SK-N-SH (cell line): ENCODE results near the gene XIRP1. TPM values are rescaled to one million over a fixed set of nuclear protein-coding genes. Genes with fewer than 3 reads are reported as not detected.

Experiments
- CTCF ChIA-PET: fragments of 300-600, 350-600 bp; formaldehyde crosslinking; extraction: SDS; loops from one replicate; lab custom pipeline; 2021; lab: Yijun Ruan, JAX
- POLR2A ChIA-PET: fragments of 350-600 bp; sonication (Branson Sonifier 250); formaldehyde crosslinking; extraction: SDS; loops from one replicate; lab custom pipeline; 2020; ENCODE audit warnings: antibody characterized with exemption, inconsistent platforms; lab: Yijun Ruan, JAX
- DNase-seq: peaks from one replicate; pipeline ENCODE4 v3.0.0; 2012
- H2AFZ ChIP-seq: fragments of 200-600 bp; sonication (generic); 2 replicates; pipeline ENCODE4 v1.8.1; 2016; ENCODE audit warnings: antibody characterized with exemption, mild to moderate bottlenecking, low read depth
- H3F3A ChIP-seq: fragments of 200-600 bp; sonication (generic); replicated peaks from 2 replicates; pipeline ENCODE3; 2016; ENCODE audit warnings: antibody characterized with exemption, mild to moderate bottlenecking; ENCODE audit not compliant: insufficient read depth
- H3K27ac ChIP-seq, 2 experiments: fragments of 200-500 bp in 1 of 2; fragments of 200-600 bp in 1 of 2; sonication (Bioruptor generic) in 1 of 2; sonication (generic), shearing (Covaris generic) in 1 of 2; 2 replicates each; pipeline versions ENCODE4 v1.5.1 to v1.6.1; 2014 to 2016; ENCODE audit warnings: low read depth in 2 of 2, inconsistent platforms in 1 of 2, low read length in 1 of 2, mild to moderate bottlenecking in 1 of 2, mixed read lengths in 1 of 2
- H3K27me3 ChIP-seq: fragments of 200-600 bp; sonication (generic), shearing (Covaris generic); 2 replicates; pipeline ENCODE4 v1.6.1; 2016; ENCODE audit warnings: mixed run types; ENCODE audit not compliant: insufficient read depth
- H3K36me3 ChIP-seq, 2 experiments: fragments of 200-500 bp in 1 of 2; fragments of 200-600 bp in 1 of 2; sonication (Bioruptor generic) in 1 of 2; sonication (generic) in 1 of 2; replicated peaks in 1 of 2; 2 replicates each; pipeline versions ENCODE3 to v1.5.1; 2014 to 2016; ENCODE audit warnings: low read length in 1 of 2, mild to moderate bottlenecking in 1 of 2; ENCODE audit not compliant: insufficient read depth in 2 of 2, control insufficient read depth in 1 of 2
- H3K4me1 ChIP-seq, 2 experiments: fragments of 200-500 bp in 1 of 2; fragments of 200-600 bp in 1 of 2; sonication (Bioruptor generic) in 1 of 2; sonication (generic), shearing (Covaris generic) in 1 of 2; 2 replicates each; pipeline versions ENCODE4 v1.5.1 to v1.6.1; 2014 to 2016; ENCODE audit warnings: low read depth in 1 of 2, low read length in 1 of 2, mixed run types in 1 of 2; ENCODE audit not compliant: insufficient read depth in 2 of 2, control insufficient read depth in 1 of 2
- H3K4me2 ChIP-seq: fragments of 200-600 bp; sonication (generic), shearing (Covaris generic); 2 replicates; pipeline ENCODE4 v1.6.1; 2017; ENCODE audit warnings: mixed run types
- H3K4me3 ChIP-seq, 2 experiments: fragments of 200-500 bp in 1 of 2; fragments of 200-600 bp in 1 of 2; sonication (Bioruptor generic) in 1 of 2; sonication (generic), shearing (Covaris generic) in 1 of 2; 2 replicates each; pipeline versions ENCODE4 v1.5.1 to v1.8.1; 2014 to 2016; ENCODE audit warnings: low read depth in 2 of 2, inconsistent platforms in 1 of 2, low read length in 1 of 2, mild to moderate bottlenecking in 1 of 2, mixed read lengths in 1 of 2, moderate library complexity in 1 of 2
- H3K79me2 ChIP-seq: fragments of 200-600 bp; sonication (generic); 2 replicates; pipeline ENCODE4 v1.8.1; 2017; ENCODE audit warnings: mild to moderate bottlenecking; ENCODE audit not compliant: insufficient read depth
- H3K9ac ChIP-seq: fragments of 200-600 bp; sonication (generic); 2 replicates; pipeline ENCODE4 v1.6.1; 2017; ENCODE audit warnings: mixed run types
- H3K9me2 ChIP-seq: fragments of 200-600 bp; sonication (generic); 2 replicates; pipeline ENCODE4 v1.6.1; 2017; ENCODE audit warnings: mixed run types
- H3K9me3 ChIP-seq: fragments of 200-600 bp; sonication (generic); 2 replicates; pipeline ENCODE4 v1.6.1; 2017; ENCODE audit warnings: mixed run types, mild to moderate bottlenecking, moderate library complexity
- H4K20me1 ChIP-seq: fragments of 200-600 bp; sonication (generic); 2 replicates; pipeline ENCODE4 v1.6.1; 2017; ENCODE audit warnings: mild to moderate bottlenecking, mixed run types; ENCODE audit not compliant: insufficient read depth
- CHD2 ChIP-seq: fragments of 150-350 bp; IDR thresholded peaks from 2 replicates; pipeline ENCODE4 v1.6.1; 2018; ENCODE audit warnings: low read length; ENCODE audit not compliant: partially characterized antibody
- CTCF ChIP-seq: fragments of 200-600 bp; sonication (generic); IDR thresholded peaks from 2 replicates; pipeline ENCODE4 v1.6.1; 2017; ENCODE audit warnings: antibody characterized with exemption, mild to moderate bottlenecking, moderate library complexity
- ELF1 ChIP-seq: IDR thresholded peaks from 2 replicates; pipeline ENCODE4 v1.4.0; 2012
- FOSL2 ChIP-seq: IDR thresholded peaks from 2 replicates; pipeline ENCODE4 v1.4.0; 2012; ENCODE audit warnings: low read depth, mild to moderate bottlenecking, moderate library complexity, borderline replicate concordance
- FOXJ3 ChIP-seq: sonication (generic); formaldehyde crosslinking; IDR thresholded peaks from 2 replicates; pipeline ENCODE4 v1.5.1; 2020; ENCODE audit warnings: mild to moderate bottlenecking, missing genetic modification reagents
- FOXM1 ChIP-seq: IDR thresholded peaks from 2 replicates; pipeline ENCODE4 v1.4.0; 2012; ENCODE audit warnings: low read depth, mild to moderate bottlenecking
- GABPA ChIP-seq: IDR thresholded peaks from 2 replicates; pipeline ENCODE4 v1.4.0; 2012; ENCODE audit warnings: low read depth, mild to moderate bottlenecking
- GATA2 ChIP-seq: sonication (generic); formaldehyde crosslinking; IDR thresholded peaks from 2 replicates; pipeline ENCODE4 v1.5.0; 2020; ENCODE audit warnings: mild to moderate bottlenecking, missing genetic modification reagents
- MEF2A ChIP-seq: IDR thresholded peaks from 2 replicates; pipeline ENCODE4 v1.4.0; 2012; ENCODE audit warnings: low read depth, borderline replicate concordance
- MXI1 ChIP-seq: IDR thresholded peaks from 2 replicates; pipeline ENCODE4 v1.6.1; 2012; ENCODE audit warnings: mild to moderate bottlenecking, low read depth, low read length, improper control_type of control experiment
- NRF1 ChIP-seq: IDR thresholded peaks from 2 replicates; pipeline ENCODE4 v1.6.1; 2012; ENCODE audit warnings: low read depth, mild to moderate bottlenecking, low read length
- PBX3 ChIP-seq: IDR thresholded peaks from 2 replicates; pipeline ENCODE4; 2012
- POLR2AphosphoS5 ChIP-seq: IDR thresholded peaks from 2 replicates; pipeline ENCODE4 v1.6.1; 2012; ENCODE audit warnings: low read depth, low read length
- RCOR1 ChIP-seq: fragments of 150-350 bp; IDR thresholded peaks from 2 replicates; pipeline ENCODE4 v1.6.1; 2017; ENCODE audit warnings: antibody characterized with exemption, low read length
- TAF1 ChIP-seq: IDR thresholded peaks from 2 replicates; pipeline ENCODE4 v1.6.1; 2012; ENCODE audit warnings: low read depth, mild to moderate bottlenecking, low read length, moderate library complexity, borderline replicate concordance
- TCF12 ChIP-seq: IDR thresholded peaks from 2 replicates; pipeline ENCODE4 v1.4.0; 2012
- TEAD4 ChIP-seq: IDR thresholded peaks from 2 replicates; pipeline ENCODE4 v1.4.0; 2012; ENCODE audit warnings: mild to moderate bottlenecking, borderline replicate concordance; ENCODE audit not compliant: insufficient read depth
- YY1 ChIP-seq: IDR thresholded peaks from 2 replicates; pipeline ENCODE4 v1.4.0; 2012; ENCODE audit warnings: low read depth, mild to moderate bottlenecking
- WGBS: methylation state at CpG from one replicate; pipeline ENCODE4 v1.1.6; 2017; ENCODE audit warnings: low lambda C conversion rate; 5-methylcytosine and 5-hydroxymethylcytosine counted together
- polyA plus RNA-seq, 3 experiments: library from polyadenylated mRNA; depleted of rRNA; stranded (reverse); fragments of >200 nt; gene quantifications; 2 replicates each; pipeline ENCODE4 v1.2.3, GENCODE V29; 2012
- TF ChIP-seq, protein P1 (sequence below): IDR thresholded peaks from 2 replicates; pipeline ENCODE4 v1.4.0; 2012; ENCODE audit warnings: low read depth, borderline replicate concordance
- TF ChIP-seq, protein P2 (sequence below): IDR thresholded peaks from 2 replicates; pipeline ENCODE4 v1.4.0; 2012; ENCODE audit warnings: low read depth, borderline replicate concordance

XIRP1 gene
- polyA plus RNA-seq, 1 of the 3 experiments (the other 2 are of a cell fraction) = not detected

- H3K9me2 ChIP-seq = no peaks in the 10 kb centered on the region
- H2AFZ ChIP-seq = no peak overlapping the region
- no peak for TF ChIP-seq MEF2A
- no peak for TF ChIP-seq FOSL2
- TF ChIP-seq TEAD4 = no peak
- TF ChIP-seq TAF1 = no peak
- TF ChIP-seq RCOR1 = no peak
- TF ChIP-seq TCF12 = no peak
- TF ChIP-seq, protein P1, sequence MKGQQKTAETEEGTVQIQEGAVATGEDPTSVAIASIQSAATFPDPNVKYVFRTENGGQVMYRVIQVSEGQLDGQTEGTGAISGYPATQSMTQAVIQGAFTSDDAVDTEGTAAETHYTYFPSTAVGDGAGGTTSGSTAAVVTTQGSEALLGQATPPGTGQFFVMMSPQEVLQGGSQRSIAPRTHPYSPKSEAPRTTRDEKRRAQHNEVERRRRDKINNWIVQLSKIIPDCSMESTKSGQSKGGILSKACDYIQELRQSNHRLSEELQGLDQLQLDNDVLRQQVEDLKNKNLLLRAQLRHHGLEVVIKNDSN = no peak
- no peak for TF ChIP-seq MXI1
- TF ChIP-seq, protein P2, sequence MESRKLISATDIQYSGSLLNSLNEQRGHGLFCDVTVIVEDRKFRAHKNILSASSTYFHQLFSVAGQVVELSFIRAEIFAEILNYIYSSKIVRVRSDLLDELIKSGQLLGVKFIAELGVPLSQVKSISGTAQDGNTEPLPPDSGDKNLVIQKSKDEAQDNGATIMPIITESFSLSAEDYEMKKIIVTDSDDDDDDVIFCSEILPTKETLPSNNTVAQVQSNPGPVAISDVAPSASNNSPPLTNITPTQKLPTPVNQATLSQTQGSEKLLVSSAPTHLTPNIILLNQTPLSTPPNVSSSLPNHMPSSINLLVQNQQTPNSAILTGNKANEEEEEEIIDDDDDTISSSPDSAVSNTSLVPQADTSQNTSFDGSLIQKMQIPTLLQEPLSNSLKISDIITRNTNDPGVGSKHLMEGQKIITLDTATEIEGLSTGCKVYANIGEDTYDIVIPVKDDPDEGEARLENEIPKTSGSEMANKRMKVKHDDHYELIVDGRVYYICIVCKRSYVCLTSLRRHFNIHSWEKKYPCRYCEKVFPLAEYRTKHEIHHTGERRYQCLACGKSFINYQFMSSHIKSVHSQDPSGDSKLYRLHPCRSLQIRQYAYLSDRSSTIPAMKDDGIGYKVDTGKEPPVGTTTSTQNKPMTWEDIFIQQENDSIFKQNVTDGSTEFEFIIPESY = no peak
- TF ChIP-seq YY1 = no peak
- no peak for TF ChIP-seq ELF1
- TF ChIP-seq PBX3 = no peak
- TF ChIP-seq CHD2 = no peak
- no peak for TF ChIP-seq NRF1
- TF ChIP-seq FOXM1 = no peak
- no peak for TF ChIP-seq POLR2AphosphoS5
- no peak for TF ChIP-seq GATA2 (CRISPR knock-in tag)
- TF ChIP-seq GABPA = no peak
- TF ChIP-seq FOXJ3 (CRISPR knock-in tag) = no peak
- no peak for TF ChIP-seq CTCF
- no peaks in the 10 kb centered on the region for H3K27me3 ChIP-seq
- no peak overlapping the region for H3K27ac ChIP-seq
- H3K4me3 ChIP-seq = no peak overlapping the region
- peaks cover 40 to 48% of the 10 kb centered on the region in 2 experiments for H3K36me3 ChIP-seq
- peaks cover 26 to 77% of the 10 kb centered on the region in 2 experiments for H3K4me1 ChIP-seq
- peaks cover 25% of the 10 kb centered on the region for H3F3A ChIP-seq
- no peaks in the 10 kb centered on the region for H3K9me3 ChIP-seq
- ChIA-PET CTCF (interaction anchor here (1.4 to 3.2 kb wide), 3 partner anchors 17 to 149 kb away, joined by 5 to 18 read pairs (median 7); no protein-coding TSS in a partner anchor), POLR2A (no interaction called here)
- H3K4me2 ChIP-seq = no peak overlapping the region
- peaks cover 72% of the 10 kb centered on the region for H3K79me2 ChIP-seq
- H4K20me1 ChIP-seq = peaks cover 27% of the 10 kb centered on the region
- H3K9ac ChIP-seq = no peak overlapping the region
- no peak for DNase-seq
- WGBS = 83% methylated on average over 14 of the region's 14 CpGs
These were observed 49.1 kb downstream of the XIRP1 start for GRCh38 chr3:39143051-39143885.
